T-helper 1 cell (primary cell): Measurements from ENCODE around the gene CNPY1.

ENCODE experiments used
- DNase-seq, 5 donors: peaks; one replicate each; pipeline ENCODE4 v3.0.0-alpha.2; 2012 to 2020

The CNPY1 gene

GRCh38 chr7:155452505-155453295, 93.7 kb downstream of the CNPY1 start:
- DNase-seq, result no peak

- no peak for DNase-seq
Measured at GRCh38 chr7:155451840-155452239, 94.5 kb downstream of the CNPY1 start.
